PFSK-1 (cell line): ENCODE measurements around the gene DNAI4.

ENCODE experiments used
- POLR2AphosphoS5 ChIP-seq: IDR thresholded peaks from 2 replicates; pipeline ENCODE4 v1.6.1; 2012; ENCODE audit warnings: low read depth, mild to moderate bottlenecking, control low read depth, low read length, moderate library complexity
- TAF1 ChIP-seq: IDR thresholded peaks from 2 replicates; pipeline ENCODE4 v1.6.1; 2012; ENCODE audit warnings: low read length, control low read depth, borderline replicate concordance; ENCODE audit not compliant: insufficient read depth

DNA sequence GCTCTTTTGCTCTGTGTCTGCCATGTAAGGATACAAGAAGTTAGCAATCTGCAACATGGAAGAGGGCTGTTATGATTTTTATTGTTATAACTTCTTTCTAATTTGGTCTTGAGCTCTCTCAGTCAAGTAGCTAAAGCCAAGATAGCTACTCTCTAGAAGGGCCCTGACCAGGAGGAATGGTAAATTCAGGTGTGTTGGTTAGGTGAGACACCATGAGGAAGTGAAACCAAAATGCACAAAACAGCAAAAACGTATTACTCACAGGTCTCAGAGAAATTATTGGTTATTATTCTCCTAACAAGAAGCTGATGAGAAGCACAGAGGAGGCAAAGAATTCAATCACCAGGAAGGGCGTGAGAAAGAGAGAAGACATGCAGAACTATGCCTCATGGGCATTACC, 71.8 kb downstream of the DNAI4 start:
- TF ChIP-seq TAF1: no peak
- TF ChIP-seq POLR2AphosphoS5: no peak
